T-helper 9 cell (primary cell): ENCODE data around the gene NUP153.
"Not testable (repeated sequence)": the region's sequence is repeated elsewhere in the genome, so short reads cannot be mapped to it uniquely, and the experiment has no call there.

ENCODE experiments used
- DNase-seq: peaks from one replicate; pipeline ENCODE4 v3.0.0-alpha.2; 2020
- total RNA-seq, 2 donors: gene quantifications; one replicate each; lab custom pipeline; 2026; lab: John Stamatoyannopoulos, UW

The NUP153 gene
- 209 to 255 reads per million in 2 donors for total RNA-seq

DNA sequence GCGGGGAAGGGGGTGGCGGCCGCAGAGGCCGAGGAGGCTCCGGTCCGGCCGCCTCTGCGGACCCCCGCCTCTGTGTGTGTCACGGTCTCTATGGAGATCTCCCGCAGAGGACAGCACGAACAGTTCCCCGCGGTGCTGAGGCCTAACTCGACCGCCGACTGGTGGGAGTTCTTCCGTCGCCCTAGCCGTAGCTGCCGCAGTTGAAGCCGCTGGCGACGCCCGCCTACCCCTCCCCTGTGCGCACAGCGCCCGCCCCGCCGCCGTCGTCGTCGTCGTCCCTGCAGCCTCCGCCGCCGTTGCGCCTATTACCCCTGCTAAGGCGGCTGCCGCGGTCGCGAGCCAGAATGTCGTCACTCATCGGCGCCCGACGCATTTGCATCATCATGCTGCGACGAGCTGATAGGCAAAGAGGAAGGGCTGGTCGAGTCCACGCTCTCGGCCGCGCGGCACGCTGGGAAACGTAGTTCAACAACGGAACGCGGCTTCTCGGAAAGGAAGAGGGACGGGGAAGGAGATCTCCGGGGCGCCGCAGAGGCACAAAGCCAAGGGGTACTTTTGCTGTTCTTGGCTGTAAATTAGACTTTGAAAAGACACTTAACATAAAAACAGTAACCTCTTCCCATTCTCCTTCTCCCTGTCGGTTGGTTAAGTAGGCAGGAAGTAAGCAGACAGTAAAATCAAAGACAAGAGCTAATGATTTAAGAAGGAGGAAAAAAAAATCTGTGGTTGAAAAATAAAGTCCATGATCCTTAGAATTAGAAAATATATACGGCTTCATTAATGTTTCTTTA, at the start of gene NUP153:
Gene NUP153, minus strand, starts transcription at position 346 of the 791 bp plus-strand sequence. CDS start 538 bp downstream, outside the sequence.
- DNase-seq: peak; percentile 100

DNA sequence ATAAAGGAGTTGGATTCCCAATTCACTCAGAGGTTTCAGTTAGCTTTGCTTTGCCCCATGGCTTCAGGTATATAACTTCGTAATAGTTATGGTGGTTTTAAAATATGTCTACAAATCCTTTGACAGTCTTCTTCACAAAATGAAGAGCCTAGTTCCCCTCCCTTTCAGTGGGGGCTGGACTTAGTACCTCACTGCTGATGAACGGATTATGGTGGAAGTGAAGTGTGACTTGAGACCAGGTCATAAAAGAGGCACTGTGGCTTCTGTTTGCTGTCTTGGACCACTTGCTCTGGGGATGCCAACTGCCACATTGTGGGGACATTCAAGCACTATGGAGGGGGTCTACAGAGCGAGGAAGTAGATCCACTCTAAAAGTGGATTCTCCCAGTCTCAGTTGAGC, 47.5 kb upstream of the NUP153 start:
- no peak for DNase-seq

DNA sequence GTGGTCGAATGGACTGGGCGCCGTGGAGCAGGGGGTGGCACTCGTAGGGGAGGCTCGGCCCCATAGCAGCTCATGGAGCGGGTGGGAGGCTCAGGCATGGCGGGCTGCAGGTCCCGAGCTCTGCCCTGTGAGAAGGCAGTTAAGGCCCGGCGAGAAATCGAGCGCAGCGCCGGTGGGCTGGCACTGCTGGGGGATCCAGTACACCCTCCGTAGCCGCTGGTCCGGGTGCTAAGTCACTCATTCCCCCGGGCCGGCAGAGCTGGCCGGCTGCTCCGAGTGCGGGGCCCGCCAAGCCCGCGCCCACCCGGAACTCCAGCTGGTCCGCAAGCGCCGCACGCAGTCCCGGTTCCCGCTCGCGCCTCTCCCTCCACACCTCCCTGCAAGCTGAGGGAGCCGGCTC, 38.6 kb upstream of the NUP153 start:
- not testable (repeated sequence) for DNase-seq

DNA sequence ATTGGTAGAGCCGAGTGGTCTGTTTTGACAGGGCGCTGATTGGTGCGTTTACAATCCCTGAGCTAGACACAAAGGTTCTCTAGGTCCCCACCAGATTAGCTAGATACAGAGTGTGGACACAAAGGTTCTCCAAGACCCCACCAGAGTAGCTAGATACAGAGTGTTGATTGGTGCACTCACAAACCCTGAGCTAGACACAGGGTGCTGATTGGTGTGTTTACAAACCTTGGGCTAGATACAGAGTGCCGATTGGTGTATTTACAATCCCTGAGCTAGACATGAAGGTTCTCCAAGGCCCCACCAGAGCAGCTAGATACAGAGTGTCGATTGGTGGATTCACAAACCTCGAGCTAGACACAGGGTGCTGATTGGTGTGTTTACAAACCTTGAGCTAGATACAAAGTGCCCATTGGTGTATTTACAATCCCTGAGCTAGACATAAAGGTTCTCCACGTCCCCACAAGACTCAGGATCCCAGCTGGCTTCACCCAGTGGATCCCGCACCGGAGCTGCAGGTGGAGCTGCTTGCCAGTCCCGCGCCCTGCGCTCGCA, 38.1 kb upstream of the NUP153 start:
- not testable (repeated sequence) for DNase-seq

DNA sequence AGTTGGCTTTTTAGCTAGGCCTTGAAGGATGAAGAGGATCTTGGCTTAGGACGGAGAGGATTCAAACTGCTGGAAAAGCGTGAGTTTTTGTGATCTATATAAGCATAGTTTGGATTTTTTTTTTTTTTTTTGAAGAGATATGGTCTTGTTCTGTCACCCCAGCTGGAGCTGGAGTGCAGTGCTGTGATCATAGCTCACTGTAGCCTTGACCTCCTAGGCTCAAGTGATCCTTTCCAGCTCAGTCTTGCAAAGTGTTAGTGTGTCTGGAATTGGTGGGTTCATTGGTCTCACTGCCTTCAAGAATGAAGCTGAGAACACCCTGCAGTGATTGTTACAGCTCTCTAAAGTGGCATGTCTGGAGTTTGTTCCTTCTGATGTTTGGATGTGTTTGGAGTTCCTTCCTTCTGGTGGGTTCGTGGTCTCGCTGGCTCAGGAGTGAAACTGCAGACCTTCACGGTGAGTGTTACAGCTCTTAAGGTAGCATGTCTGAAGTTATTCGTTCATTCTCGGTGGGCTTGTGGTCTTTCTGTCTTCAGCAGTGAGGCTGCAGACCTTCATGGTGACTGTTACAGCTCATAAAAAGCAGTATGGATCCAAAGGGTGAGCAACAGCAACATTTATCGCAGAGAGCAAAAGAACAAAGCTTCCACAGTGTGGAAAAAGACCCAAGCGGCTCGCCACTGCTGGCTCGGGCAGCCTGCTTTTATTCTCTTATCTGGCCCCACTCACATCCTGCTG, 37.5 kb upstream of the NUP153 start:
- no peak for DNase-seq

DNA sequence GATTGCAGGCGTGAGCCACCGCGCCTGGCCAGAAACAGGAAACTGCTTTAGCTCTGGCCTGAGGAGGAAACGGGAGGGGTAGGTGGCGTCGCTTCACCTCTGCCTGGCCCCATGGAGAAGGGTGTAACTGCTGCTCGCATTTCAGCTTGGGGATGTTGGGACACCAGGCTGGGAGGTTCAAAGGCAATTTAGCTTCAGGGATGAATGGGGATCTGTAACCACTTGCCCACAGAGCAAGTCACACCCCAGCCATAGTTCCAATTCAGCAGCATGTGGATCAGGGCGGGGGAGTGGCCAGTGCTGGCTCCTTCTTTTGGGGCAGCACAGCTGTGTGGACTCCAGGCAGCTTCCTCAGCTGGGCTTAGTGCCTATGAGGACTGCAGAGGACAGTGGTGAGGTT, 34.8 kb upstream of the NUP153 start:
- DNase-seq: no peak

DNA sequence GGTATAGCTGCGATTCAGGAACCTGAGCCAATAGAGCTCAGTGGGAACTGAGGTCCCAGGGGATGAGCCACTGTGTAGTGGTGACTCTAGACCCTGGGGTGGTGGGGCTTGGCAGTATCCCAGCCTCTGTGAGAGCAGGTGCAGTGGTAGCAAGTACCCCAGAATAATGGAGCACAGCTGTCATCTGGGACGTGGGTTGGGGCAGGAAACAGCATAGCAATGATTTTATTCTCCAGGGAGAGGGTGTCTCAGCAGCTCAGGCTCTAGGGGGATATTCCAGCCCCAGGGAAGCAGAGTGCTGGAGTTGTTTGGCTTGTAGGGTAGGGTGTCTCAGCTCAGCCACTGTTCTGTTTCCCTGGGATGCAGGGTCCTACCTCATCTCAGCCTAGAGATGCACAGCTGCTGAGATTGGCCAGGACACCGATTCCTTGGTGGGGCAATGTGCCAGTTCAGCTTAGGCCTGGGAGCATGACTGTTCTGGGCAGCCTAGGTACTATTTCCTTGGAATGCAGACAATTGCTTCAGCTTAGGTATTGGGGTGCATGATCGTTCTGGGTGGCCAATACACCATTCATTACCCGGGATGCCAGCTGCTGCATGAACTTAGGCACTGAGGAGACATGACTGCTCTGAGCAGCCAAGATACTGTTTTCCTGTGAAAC, 34.0 kb upstream of the NUP153 start:
- no peak for DNase-seq

DNA sequence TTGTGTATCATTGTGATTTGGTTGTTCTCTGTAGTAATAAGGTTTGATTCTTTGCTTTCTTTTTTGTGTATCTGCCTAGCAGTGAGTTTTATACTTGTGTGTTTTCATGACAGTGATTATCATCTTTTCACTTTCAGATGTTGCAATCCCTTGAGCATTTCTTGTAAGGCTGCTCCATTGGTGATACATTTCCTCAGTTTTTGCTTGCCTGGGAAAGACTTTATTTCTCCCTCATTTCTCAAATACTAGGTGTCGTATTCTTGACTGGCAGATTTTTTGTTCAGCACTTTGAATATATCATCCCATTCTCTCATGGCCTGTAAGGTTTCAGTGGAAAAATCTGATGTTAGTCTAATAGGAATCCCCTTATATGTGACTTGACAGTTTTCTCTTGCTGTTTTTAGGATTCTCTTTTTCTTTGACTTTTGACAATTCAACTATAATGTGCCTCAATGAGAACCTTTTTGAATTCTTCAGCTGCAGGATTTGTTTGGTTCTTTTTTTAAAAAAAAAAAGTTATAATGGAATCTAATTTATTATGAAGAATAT, 31.1 kb upstream of the NUP153 start:
- DNase-seq: no peak

DNA sequence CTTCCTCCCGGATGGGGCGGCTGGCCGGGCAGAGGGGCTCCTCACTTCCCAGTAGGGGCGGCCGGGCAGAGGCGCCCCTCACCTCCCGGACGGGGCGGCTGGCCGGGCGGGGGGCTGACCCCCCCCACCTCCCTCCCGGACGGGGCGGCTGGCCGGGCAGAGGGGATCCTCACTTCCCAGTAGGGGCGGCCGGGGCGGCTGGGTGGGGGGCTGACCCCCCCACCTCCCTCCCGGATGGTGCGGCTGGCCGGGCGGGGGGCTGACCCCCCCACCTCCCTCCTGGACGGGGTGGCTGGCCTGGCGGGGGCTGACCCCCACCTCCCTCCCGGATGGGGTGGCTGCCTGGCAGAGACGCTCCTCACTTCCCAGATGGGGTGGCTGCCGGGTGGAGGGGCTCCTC, 28.6 kb upstream of the NUP153 start:
- not testable (repeated sequence) for DNase-seq

DNA sequence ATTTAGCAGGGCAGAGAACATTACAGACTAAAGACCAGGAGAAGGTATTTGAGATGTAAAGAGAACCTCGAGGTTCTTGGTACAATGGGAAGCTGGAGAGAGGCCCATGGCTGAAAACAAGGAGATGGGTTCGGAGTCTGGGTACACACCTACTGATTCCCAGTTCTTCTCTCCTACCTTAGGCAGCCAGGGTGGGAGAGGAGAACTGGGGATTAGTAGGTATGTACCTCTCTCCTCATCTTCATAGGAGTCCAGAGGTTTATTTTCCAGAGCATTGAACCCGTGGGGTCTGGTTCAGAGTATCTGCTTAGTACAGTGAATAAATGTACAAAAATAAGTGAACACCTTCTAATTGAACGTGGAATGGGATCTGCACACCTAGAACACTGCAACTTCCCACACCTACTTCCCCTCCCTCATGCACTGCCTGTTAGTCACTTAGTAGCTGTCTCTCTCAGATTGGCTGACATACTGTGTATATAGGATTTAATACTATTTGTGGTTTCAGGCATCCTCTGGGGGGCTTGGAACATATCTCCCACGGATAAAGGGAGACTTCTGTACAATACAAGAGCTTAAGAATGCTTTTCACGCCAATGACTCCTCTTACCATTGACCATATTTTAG, 23.5 kb upstream of the NUP153 start:
- no peak for DNase-seq

DNA sequence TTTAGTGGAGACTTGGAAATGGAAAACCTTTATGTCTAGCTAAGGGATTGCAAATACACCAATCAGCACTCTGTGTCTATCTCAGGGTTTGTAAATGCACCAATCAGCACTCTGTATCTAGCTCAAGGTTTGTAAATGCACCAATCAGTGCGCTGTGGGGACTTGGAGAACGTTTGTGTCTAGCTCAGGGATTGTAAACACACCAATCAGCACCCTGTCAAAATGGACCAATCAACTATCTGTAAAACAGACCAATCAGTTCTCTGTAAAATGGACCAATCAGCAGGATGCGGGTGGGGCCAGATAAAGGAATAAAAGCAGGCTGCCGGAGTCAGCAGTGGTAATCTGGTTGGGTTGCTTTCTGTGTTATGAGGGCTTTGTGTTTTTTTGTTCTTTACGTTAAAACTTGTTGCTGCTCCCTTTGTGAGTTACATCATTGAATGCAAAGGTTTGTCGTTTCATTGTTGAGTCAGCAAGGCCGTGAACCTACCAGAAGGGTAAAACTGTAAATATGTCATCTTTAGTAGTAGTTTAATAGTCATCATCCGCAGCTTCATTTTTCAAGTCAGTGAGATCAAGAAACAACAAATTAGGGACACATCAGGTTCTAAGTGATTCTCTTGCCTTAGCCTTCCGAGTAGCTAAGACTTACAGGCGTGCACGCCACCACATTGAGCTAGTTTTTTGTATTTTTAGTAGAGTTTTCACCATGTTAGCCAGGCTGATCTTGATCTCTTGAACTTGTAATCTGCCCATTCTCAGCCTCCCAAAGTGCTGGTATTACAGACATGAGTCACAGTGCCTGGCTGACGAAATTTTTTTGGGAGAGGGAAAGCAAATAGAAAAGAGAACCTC, 22.7 kb upstream of the NUP153 start:
- no peak for DNase-seq

DNA sequence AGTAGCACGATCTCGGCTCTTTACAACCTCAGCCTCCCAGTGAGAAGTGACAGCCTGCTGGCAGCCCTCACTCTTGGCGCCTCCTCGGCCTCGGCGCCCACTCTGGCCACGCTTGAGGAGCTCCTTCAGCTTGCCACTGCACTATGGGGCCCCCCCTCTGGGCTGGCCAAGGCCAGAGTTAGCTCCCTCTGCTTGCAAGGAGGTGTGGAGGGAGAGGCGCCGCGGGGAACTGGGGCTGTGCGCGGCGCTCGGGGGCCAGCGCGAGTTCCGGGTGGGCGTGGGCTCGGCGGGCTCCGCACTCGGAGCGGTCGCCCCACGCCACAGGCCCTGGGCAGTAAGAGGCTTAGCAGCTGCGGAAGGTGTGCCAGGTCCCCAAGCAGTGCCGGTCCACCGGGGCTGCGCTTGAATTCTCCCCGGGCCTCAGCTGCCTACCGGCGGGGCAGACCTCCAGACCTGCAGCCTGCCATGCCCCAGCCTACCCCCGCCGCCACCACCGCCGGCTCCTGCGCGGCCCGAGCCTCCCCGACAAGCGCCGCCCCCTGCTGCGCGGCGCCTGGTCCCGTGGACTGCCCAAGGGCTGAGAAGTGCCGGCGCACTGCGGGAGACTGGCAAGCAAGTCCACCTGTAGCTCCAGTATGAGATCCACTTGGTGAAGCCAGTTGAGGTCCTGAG, 22.0 kb upstream of the NUP153 start:
- DNase-seq: no peak

DNA sequence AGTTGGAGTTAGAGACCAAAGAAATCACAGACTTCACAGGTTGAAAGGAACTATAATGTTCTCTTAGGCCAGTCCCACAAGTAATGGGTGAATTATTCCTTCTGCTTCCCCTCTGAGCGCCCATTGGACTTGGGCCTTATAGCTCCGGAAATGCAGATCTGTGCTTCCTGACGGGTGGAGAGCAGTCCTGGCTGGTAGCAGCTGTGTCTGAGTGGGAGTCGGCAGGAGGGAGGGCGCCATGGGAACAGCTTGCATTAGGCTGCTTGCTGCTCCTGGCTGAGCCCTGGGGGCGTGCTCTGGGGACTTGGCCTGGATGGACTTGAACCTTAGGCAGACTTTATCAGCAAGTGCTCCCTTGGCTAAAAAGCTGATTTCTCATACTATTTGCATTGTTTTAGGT, 18.4 kb upstream of the NUP153 start:
- no peak for DNase-seq

DNA sequence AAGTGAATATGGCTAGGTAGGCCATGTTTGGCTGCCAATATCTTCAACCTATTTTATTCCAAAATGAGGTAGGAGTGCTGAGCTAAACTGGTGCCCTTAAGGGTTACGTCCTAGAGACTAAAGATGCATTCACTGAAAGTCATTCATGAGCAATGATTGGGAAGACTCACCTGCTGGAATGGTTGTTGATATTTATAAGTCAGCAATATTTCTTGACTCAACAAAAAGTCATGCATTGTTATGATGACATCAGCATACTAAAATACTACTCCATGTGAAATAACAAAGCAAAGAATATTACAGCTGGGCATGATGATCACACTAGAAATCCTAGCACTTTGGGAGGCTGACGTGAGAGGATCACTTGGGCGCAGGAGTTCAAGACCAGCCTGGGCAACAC, 17.6 kb upstream of the NUP153 start:
- DNase-seq: no peak

DNA sequence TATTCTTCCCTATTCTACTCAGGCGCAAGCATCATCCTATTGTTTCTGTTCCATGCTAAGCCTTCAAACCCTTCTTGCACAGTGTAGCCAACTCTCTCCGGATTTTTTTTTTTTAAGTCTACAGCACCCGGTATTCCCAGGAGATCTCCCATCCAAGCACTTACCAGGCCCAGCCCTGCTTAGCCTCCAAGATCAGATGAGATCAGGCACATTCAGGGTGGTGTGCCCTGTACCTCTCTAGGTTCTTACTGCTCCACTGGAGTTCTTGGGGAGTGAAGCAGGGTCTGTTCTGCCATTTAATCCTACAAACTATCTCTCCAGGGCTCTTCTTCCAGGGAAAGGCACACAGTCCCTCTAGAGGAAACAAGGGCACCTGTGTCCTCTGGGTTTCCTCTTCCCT, 14.9 kb upstream of the NUP153 start:
- no peak for DNase-seq

DNA sequence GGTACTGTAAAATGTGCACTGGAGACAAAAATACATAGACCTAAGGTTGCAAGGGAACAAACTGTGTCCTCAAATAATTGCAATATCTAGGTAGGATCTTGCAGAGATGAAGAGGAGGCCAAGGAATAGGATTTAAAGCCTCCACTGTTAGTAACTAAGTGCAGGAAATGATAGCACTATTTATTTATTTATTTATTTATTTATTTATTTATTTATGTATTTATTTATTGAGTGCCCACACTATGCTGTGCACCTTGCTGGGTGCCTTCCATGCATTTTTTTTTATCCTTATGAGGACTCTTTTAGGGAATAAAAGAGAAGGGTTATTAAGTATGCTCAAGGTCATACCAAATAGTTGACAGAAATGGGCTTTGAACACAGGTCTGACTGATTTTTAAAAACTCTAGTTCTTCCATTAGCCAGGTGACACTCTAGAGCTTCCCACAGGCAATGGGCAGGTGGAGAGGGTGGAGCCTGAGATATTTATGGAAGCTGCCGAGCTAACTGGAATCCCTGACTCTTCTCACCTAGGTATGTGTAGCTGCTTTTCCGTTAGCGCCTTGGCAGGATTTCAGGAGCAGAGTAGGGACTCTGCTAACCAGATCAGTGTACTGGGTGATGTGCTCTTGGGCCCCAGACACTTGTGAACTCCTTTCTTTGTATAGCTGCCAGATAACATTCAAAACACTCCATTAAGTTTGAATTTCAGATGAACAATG, 12.8 kb upstream of the NUP153 start:
- no peak for DNase-seq

DNA sequence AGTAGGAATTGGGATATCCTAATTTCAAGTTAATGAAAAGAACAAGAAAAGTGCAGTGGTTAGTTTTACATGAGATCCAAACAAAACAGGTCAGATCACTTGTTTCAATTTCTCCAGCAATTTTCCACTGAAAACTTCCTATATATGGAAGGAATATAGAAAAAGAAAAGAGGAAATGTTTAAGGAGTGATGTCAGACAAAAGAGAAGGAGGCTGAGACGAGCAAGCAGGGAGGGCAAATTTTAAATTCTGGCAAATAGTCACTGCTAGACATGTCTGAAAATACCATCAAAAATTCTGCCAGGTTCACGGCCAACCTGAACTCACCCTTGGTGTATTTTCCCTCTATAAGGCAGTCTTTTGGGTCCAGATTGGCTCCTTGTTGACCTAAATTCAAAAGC, 9.5 kb upstream of the NUP153 start:
- no peak for DNase-seq

DNA sequence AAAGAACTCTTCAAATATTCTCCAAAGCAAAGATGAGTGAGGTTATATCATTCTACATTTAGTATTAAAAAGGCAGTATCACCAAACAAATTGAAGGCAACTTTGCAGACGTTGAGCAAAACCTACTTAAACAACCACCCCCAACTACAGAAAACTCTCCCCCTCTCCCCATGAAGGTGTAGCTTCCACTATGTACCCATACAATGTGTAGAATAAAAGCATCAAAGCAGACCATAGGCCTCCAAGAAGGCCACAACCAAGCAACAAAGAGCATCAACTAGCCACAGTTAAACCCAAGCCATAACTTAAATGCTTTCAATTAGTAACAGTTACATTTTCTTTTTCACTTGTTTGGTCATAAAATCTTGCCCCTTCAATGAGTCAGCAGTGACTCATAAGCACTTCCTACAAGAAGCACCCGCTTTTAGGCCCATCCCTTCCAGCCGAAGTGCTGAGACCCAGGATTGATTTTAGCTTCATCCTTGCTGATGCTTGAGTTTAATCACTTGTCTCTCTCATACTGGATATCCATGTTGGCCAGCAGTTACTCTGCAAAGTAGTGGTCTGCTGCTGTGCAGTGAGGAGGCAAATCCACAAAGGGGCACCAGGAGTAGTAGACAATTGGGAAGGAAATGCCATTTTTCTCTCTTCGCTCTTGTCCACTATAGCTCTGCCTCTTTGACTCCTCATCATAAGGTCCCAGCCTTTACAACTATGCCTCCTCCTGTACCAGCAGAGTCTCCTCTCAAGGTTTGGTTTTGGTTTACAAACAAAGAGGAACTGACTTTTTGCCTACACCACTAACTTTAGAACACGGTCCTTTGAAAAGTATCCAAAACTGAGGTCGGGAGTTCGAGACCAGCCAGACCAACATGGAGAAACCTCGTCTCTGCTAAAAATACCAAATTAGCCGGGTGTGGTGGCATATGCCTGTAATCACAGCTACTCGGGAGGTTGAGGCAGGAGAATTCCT, 8.4 kb upstream of the NUP153 start:
- no peak for DNase-seq

DNA sequence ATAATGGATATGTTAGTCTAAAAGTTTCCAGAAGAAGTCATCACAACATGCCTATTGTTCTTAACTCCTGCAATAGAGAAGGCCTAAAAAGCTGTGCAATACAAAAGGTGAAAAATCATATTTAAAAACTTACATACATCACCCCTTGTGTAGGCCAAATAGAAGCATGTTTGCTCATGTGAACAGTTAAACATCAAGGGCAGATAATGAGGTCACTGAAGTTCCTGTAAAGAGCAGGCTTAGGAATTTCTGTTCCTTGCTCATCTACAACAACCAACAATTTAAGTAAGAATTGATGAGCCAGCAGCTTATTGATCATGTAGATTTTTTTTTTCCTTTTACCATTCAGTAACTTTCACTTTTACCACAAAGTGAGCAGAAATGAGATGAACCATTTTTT, 7.5 kb upstream of the NUP153 start:
- DNase-seq: no peak
